GM12874 (cell line): ENCODE data around the gene AGT.

Experiments used
- CTCF ChIP-seq: IDR thresholded peaks from 2 replicates; pipeline ENCODE4 v1.5.1; 2011; ENCODE audit warnings: low read depth, mild to moderate bottlenecking, control low read depth, low read length, moderate library complexity; ENCODE audit not compliant: insufficient read depth

Gene AGT

GRCh38 chr1:230686747-230687146 is 27.2 kb downstream of the AGT start:
- TF ChIP-seq CTCF, result no peak

DNA sequence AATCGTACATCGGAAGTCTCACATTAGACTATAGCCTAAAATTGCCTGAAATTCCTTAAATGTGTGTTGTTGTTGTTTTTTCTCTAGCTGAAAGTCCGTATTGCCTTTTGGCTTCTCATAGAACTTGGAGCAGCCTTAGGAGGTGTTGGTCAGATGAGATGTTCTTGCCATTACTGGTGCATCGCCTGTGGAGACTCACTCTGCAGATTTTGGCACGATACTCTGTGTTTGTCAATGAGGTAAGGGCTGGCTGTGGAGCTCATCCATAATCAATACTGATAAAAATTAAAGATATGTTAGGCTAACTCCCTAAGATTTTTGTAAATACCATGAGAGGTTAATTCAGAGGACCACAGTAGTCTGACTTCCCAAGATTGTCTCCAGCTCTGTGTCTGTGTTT is 28.9 kb downstream of the AGT start:
- TF ChIP-seq CTCF, result no peak

DNA sequence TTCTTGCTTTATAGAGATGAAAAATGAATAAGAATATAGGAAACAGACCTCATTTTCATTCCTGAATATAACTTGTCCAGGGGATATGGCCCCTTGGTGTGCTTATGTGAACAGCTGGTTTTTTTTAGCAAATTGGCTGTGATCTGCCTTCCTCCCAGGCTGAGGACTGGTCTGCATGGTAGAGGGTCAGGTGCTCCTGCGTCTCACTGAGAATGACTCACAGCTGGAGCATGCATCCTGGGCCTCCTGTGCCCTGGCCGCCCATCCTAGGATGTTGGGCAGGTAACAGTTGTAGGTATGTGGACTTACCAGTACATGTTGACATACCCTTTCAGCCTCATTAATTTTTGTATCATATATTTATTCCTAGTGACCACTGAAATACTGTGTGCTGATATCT is 29.8 kb downstream of the AGT start:
- no peak for TF ChIP-seq CTCF

GRCh38 chr1:230682882-230683610 is 30.9 kb downstream of the AGT start:
- TF ChIP-seq CTCF, result no peak

GRCh38 chr1:230682274-230682673 is 31.6 kb downstream of the AGT start:
- no peak for TF ChIP-seq CTCF

DNA sequence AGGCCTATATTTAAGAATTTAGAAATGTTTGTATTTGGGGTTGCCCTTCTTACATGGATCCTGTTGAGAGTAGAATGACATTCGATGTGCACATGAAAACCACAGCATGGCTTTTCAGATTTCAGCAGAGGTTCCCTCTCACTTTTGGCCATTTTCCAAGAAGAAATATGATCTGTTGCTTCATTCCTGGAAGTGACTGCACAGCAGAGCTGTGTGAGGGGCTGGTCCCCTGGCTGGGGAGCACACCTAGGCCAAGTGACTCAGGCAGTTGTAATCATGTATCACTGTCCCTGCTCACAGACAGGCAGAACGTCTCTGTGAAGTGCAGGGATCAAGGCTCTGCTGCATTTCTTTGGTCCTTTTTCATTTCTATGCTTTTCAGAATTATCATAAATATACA is 32.3 kb downstream of the AGT start:
- TF ChIP-seq CTCF, result no peak

- TF ChIP-seq CTCF, result no peak
Observed at GRCh38 chr1:230680300-230681025, 33.5 kb downstream of the AGT start.
